ENCODE results near the gene ZNF350. TPM values are rescaled to one million over a fixed set of nuclear protein-coding genes. Genes with fewer than 3 reads are reported as not detected.
"Not testable (repeated sequence)": the region's sequence is repeated elsewhere in the genome, so short reads cannot be mapped to it uniquely, and the experiment has no call there.

ZNF350 gene
- total and polyA plus RNA-seq, 4 donors = 2.1 to 4.9 (median 3.6) TPM

- H3K36me3 ChIP-seq (ENCODE audit: control insufficient read depth in 4 of 4, insufficient read depth in 3 of 4, low read depth in 1 of 4, low read length in 3 of 4) = peaks cover 30 to 70% (median 57%) of the 10 kb centered on the region in 4 donors
- no peak overlapping the region for H3K27ac ChIP-seq (ENCODE audit: low read depth in 1 of 2, low read length in 2 of 2)
- WGBS = 97% methylated on average over 5 of the region's 5 CpGs
- H3K4me1 ChIP-seq (ENCODE audit: control insufficient read depth in 4 of 4, insufficient read depth in 4 of 4, low read length in 3 of 4) = no peaks in the 10 kb centered on the region
- no peak for TF ChIP-seq SP1 (IDR thresholded peaks at IDR 0.05)
- no peak for TF ChIP-seq CTCF (IDR thresholded peaks at IDR 0.05; ENCODE audit: low read depth, low read length, missing input control)
- TF ChIP-seq YY1 (IDR thresholded peaks at IDR 0.05) = no peak
- TF ChIP-seq NR2F2 (IDR thresholded peaks at IDR 0.05) = no peak
- TF ChIP-seq FOXA1 (IDR thresholded peaks at IDR 0.05) = no peak
- no peak for TF ChIP-seq JUND (IDR thresholded peaks at IDR 0.05)
- TF ChIP-seq HNF4G (IDR thresholded peaks at IDR 0.05) = no peak
- no peak for TF ChIP-seq GABPA (IDR thresholded peaks at IDR 0.05 in 1 of 2, conservative IDR thresholded peaks at IDR 0.05 in 1 of 2)
- no peak for TF ChIP-seq RAD21 (IDR thresholded peaks at IDR 0.05)
- TF ChIP-seq HNF4A (conservative IDR thresholded peaks at IDR 0.05) = no peak
- TF ChIP-seq EGR1 (IDR thresholded peaks at IDR 0.05; ENCODE audit: low read depth in 2 of 2) = no peak
- TF ChIP-seq MAX (IDR thresholded peaks at IDR 0.05) = no peak
- no peak for TF ChIP-seq RXRA (IDR thresholded peaks at IDR 0.05)
- TF ChIP-seq ZBTB33 (IDR thresholded peaks at IDR 0.05) = no peak
- TF ChIP-seq REST (IDR thresholded peaks at IDR 0.05) = no peak
- TF ChIP-seq TAF1 (conservative IDR thresholded peaks at IDR 0.05) = no peak
- H3K9me3 ChIP-seq (ENCODE audit: control insufficient read depth in 4 of 4, low read length in 3 of 4) = peaks cover 66 to 91% (median 75%) of the 10 kb centered on the region in 4 donors
- DNase-seq (ENCODE audit: low spot score) = no peak
- H3K4me3 ChIP-seq (ENCODE audit: low read depth in 1 of 3, low read length in 3 of 3) = peak overlapping the region in 2 of 3 donors; percentile 62 to 70
- H3K9ac ChIP-seq (ENCODE audit: low read depth in 1 of 2, low read length in 2 of 2) = no peak overlapping the region
- no peaks in the 10 kb centered on the region for H3K27me3 ChIP-seq (ENCODE audit: control insufficient read depth in 4 of 4, insufficient read depth in 4 of 4, low read length in 3 of 4)
These were observed 21.1 kb downstream of the ZNF350 start for GRCh38 chr19:51965583-51965982.

GRCh38 chr19:51960621-51961233 is 25.9 kb downstream of the ZNF350 start:
- H3K27me3 ChIP-seq (ENCODE audit: control insufficient read depth in 4 of 4, insufficient read depth in 4 of 4, low read length in 3 of 4); H3K4me1 ChIP-seq (ENCODE audit: control insufficient read depth in 4 of 4, insufficient read depth in 4 of 4, low read length in 3 of 4); H3K9ac ChIP-seq (ENCODE audit: low read depth in 1 of 2, low read length in 2 of 2); DNase-seq (ENCODE audit: low spot score); H3K4me3 ChIP-seq (ENCODE audit: low read depth in 1 of 3, low read length in 3 of 3); H3K27ac ChIP-seq (ENCODE audit: low read depth in 1 of 2, low read length in 2 of 2): not testable (repeated sequence)
- peaks cover 45 to 74% (median 55%) of the 10 kb centered on the region in 4 donors for H3K9me3 ChIP-seq (ENCODE audit: control insufficient read depth in 4 of 4, low read length in 3 of 4)
- peaks cover 6 to 28% (median 19%) of the 10 kb centered on the region in 4 donors for H3K36me3 ChIP-seq (ENCODE audit: control insufficient read depth in 4 of 4, insufficient read depth in 3 of 4, low read depth in 1 of 4, low read length in 3 of 4)
- 26% methylated on average over 7 of the region's 7 CpGs for WGBS

Data from liver (tissue), 9 donors.